HepG2 (cell line): ENCODE measurements around the gene ZDHHC16. TPM values are rescaled to one million over a fixed set of nuclear protein-coding genes. Genes with fewer than 3 reads are reported as not detected.
A peak's percentile ranks its signal among the peaks of the same experiment; 100 is the strongest.

Source experiments
- DNMT3B ChIP-seq: conservative IDR thresholded peaks from 2 replicates; pipeline ENCODE4 v1.6.1; 2016; ENCODE audit warnings: missing biosample characterization, control low read depth
- HMG20B ChIP-seq: conservative IDR thresholded peaks from 2 replicates; pipeline ENCODE4 v1.6.1; 2016; ENCODE audit warnings: missing genetic modification reagents, missing compliant biosample characterization
- KDM4B ChIP-seq: sonication (generic); formaldehyde crosslinking; IDR thresholded peaks from 2 replicates; pipeline ENCODE4 v1.4.0; 2020; ENCODE audit warnings: missing genetic modification reagents
- MXI1 ChIP-seq: IDR thresholded peaks from 3 replicates; pipeline ENCODE4 v1.6.1; 2012; ENCODE audit warnings: low read depth, low read length, inconsistent platforms, borderline replicate concordance
- PRPF4 ChIP-seq: fragments of 200-400 bp; formaldehyde crosslinking; IDR thresholded peaks from 2 replicates; pipeline ENCODE4 v1.6.1; 2016; ENCODE audit warnings: low read length, low read depth; ENCODE audit not compliant: poor library complexity, severe bottlenecking
- RAD51 ChIP-seq: fragments of 450-650 bp; IDR thresholded peaks from 2 replicates; pipeline ENCODE4 v1.6.1; 2016; ENCODE audit warnings: borderline replicate concordance
- RXRB ChIP-seq: IDR thresholded peaks from 2 replicates; pipeline ENCODE4 v1.6.1; 2016; ENCODE audit warnings: borderline replicate concordance, missing genetic modification reagents, missing compliant biosample characterization
- TCF7 ChIP-seq: sonication (generic); IDR thresholded peaks from 2 replicates; pipeline ENCODE4 v1.6.1; 2016; ENCODE audit warnings: antibody characterized with exemption, low read depth
- TEAD2 ChIP-seq: sonication (generic); formaldehyde crosslinking; IDR thresholded peaks from 2 replicates; pipeline ENCODE4 v1.9.0; 2021; ENCODE audit warnings: missing genetic modification reagents
- TOE1 ChIP-seq: sonication (generic); formaldehyde crosslinking; IDR thresholded peaks from 2 replicates; pipeline ENCODE4 v1.4.0; 2020; ENCODE audit warnings: mild to moderate bottlenecking, missing genetic modification reagents
- ZFP90 ChIP-seq: sonication (generic); formaldehyde crosslinking; IDR thresholded peaks from 2 replicates; pipeline ENCODE4 v1.8.0; 2022; ENCODE audit warnings: missing genetic modification reagents, mild to moderate bottlenecking, inconsistent platforms, borderline replicate concordance
- ZSCAN20 ChIP-seq: sonication (generic); formaldehyde crosslinking; IDR thresholded peaks from 2 replicates; pipeline ENCODE4 v1.4.0; 2020; ENCODE audit warnings: missing genetic modification reagents, mild to moderate bottlenecking, borderline replicate concordance
- polyA plus RNA-seq, 8 experiments: library from polyadenylated mRNA; depleted of rRNA in 3 of 8; stranded (reverse) in 7 of 8; unstranded in 1 of 8; fragments of >200 nt; fragmentation: Illumina TruSeq in 4 of 8; extraction: Trizol in 4 of 8; gene quantifications; 2 replicates each; pipeline versions ENCODE4 v1.2.1 to v1.2.3, GENCODE V29; 2011 to 2016; ENCODE audit warnings: low read depth in 4 of 8, missing spikeins in 1 of 8, mixed read lengths in 1 of 8; ENCODE audit not compliant: insufficient read depth in 1 of 8
- total RNA-seq, 5 experiments: library from RNA; depleted of rRNA; stranded (reverse); fragments of >200 nt; fragmentation: Illumina TruSeq; extraction: Trizol; gene quantifications; 2 replicates each; pipeline ENCODE4 v1.2.3, GENCODE V29; 2016; ENCODE audit warnings: low read depth in 1 of 5
- TF ChIP-seq, protein P1 (sequence below): sonication (generic); formaldehyde crosslinking; IDR thresholded peaks from 2 replicates; pipeline ENCODE4 v1.4.0; 2020; ENCODE audit warnings: missing genetic modification reagents
- TF ChIP-seq, protein P2 (sequence below): IDR thresholded peaks from 2 replicates; pipeline ENCODE4 v1.6.1; 2016; ENCODE audit warnings: low read depth, borderline replicate concordance
- TF ChIP-seq, protein P3 (sequence below): sonication (generic); formaldehyde crosslinking; IDR thresholded peaks from 2 replicates; pipeline ENCODE4 v1.8.0; 2022; ENCODE audit warnings: mild to moderate bottlenecking, missing genetic modification reagents; ENCODE audit not compliant: insufficient replicate concordance
- TF ChIP-seq, protein P4 (sequence below): sonication (generic); formaldehyde crosslinking; IDR thresholded peaks from 2 replicates; pipeline ENCODE4 v1.8.0; 2022; ENCODE audit warnings: mild to moderate bottlenecking, missing genetic modification reagents, borderline replicate concordance
- TF ChIP-seq, protein P5 (sequence below): sonication (generic); formaldehyde crosslinking; IDR thresholded peaks from 2 replicates; pipeline ENCODE4 v1.5.0; 2020; ENCODE audit warnings: missing genetic modification reagents
- TF ChIP-seq, protein P6 (sequence below): sonication (generic); formaldehyde crosslinking; IDR thresholded peaks from 2 replicates; pipeline ENCODE4 v1.8.0; 2022; ENCODE audit warnings: mild to moderate bottlenecking, missing genetic modification reagents

ZDHHC16 gene
- total and polyA plus RNA-seq, 2 of the 13 experiments (the other 11 are each of a cell fraction or from before 2014, with no cell fraction given) = 40.8 to 41.8 TPM

DNA sequence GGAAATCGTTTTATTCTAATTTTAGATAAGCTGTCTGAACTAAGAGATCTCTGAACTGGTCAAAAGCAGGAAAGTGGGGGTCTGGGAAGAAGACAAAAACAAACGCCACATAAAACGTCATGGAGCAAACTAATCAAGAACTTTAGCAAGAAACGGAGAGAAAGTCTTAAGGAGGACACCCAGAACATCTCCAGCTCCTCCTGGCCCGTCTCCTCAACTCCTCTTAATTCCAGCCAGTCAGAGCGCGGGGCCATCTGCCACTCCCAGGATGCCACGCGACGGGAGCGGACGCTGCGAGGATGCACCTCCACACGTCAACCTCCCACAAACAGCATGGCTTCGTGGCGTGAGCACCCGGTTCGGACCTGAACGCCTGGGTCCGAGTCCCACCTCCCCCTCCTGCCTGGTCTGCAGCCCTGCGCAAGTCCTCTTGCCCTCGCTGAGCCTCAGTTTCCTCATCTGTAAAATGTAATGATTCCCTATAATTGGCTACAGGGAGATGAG, 51.6 kb downstream of the ZDHHC16 start (continued):
- TF ChIP-seq, protein P1, sequence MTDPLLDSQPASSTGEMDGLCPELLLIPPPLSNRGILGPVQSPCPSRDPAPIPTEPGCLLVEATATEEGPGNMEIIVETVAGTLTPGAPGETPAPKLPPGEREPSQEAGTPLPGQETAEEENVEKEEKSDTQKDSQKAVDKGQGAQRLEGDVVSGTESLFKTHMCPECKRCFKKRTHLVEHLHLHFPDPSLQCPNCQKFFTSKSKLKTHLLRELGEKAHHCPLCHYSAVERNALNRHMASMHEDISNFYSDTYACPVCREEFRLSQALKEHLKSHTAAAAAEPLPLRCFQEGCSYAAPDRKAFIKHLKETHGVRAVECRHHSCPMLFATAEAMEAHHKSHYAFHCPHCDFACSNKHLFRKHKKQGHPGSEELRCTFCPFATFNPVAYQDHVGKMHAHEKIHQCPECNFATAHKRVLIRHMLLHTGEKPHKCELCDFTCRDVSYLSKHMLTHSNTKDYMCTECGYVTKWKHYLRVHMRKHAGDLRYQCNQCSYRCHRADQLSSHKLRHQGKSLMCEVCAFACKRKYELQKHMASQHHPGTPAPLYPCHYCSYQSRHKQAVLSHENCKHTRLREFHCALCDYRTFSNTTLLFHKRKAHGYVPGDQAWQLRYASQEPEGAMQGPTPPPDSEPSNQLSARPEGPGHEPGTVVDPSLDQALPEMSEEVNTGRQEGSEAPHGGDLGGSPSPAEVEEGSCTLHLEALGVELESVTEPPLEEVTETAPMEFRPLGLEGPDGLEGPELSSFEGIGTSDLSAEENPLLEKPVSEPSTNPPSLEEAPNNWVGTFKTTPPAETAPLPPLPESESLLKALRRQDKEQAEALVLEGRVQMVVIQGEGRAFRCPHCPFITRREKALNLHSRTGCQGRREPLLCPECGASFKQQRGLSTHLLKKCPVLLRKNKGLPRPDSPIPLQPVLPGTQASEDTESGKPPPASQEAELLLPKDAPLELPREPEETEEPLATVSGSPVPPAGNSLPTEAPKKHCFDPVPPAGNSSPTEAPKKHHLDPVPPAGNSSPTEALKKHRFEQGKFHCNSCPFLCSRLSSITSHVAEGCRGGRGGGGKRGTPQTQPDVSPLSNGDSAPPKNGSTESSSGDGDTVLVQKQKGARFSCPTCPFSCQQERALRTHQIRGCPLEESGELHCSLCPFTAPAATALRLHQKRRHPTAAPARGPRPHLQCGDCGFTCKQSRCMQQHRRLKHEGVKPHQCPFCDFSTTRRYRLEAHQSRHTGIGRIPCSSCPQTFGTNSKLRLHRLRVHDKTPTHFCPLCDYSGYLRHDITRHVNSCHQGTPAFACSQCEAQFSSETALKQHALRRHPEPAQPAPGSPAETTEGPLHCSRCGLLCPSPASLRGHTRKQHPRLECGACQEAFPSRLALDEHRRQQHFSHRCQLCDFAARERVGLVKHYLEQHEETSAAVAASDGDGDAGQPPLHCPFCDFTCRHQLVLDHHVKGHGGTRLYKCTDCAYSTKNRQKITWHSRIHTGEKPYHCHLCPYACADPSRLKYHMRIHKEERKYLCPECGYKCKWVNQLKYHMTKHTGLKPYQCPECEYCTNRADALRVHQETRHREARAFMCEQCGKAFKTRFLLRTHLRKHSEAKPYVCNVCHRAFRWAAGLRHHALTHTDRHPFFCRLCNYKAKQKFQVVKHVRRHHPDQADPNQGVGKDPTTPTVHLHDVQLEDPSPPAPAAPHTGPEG (CRISPR knock-in tag) = no peak
- TF ChIP-seq ZFP90 (no peak), RAD51 (no peak), MXI1 (peak; percentile 84; the same call in 1 of the 3 replicates), DNMT3B (CRISPR knock-in tag) (no peak), RXRB (CRISPR knock-in tag) (no peak), KDM4B (CRISPR knock-in tag) (no peak), TEAD2 (CRISPR knock-in tag) (no peak), ZSCAN20 (no peak), HMG20B (CRISPR knock-in tag) (0 out of 2 replicates have a peak, but pooled peaks have one; percentile 5), TCF7 (no peak), PRPF4 (no peak), TOE1 (CRISPR knock-in tag) (no peak)
- TF ChIP-seq, protein P2, sequence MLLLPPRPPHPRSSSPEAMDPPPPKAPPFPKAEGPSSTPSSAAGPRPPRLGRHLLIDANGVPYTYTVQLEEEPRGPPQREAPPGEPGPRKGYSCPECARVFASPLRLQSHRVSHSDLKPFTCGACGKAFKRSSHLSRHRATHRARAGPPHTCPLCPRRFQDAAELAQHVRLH (CRISPR knock-in tag) = no peak
- TF ChIP-seq, protein P3, sequence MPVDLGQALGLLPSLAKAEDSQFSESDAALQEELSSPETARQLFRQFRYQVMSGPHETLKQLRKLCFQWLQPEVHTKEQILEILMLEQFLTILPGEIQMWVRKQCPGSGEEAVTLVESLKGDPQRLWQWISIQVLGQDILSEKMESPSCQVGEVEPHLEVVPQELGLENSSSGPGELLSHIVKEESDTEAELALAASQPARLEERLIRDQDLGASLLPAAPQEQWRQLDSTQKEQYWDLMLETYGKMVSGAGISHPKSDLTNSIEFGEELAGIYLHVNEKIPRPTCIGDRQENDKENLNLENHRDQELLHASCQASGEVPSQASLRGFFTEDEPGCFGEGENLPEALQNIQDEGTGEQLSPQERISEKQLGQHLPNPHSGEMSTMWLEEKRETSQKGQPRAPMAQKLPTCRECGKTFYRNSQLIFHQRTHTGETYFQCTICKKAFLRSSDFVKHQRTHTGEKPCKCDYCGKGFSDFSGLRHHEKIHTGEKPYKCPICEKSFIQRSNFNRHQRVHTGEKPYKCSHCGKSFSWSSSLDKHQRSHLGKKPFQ (CRISPR knock-in tag) = no peak
- TF ChIP-seq, protein P4, sequence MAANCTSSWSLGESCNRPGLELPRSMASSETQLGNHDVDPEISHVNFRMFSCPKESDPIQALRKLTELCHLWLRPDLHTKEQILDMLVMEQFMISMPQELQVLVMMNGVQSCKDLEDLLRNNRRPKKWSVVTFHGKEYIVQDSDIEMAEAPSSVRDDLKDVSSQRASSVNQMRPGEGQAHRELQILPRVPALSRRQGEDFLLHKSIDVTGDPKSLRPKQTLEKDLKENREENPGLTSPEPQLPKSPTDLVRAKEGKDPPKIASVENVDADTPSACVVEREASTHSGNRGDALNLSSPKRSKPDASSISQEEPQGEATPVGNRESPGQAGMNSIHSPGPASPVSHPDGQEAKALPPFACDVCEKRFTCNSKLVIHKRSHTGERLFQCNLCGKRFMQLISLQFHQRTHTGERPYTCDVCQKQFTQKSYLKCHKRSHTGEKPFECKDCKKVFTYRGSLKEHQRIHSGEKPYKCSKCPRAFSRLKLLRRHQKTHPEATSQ (CRISPR knock-in tag) = no peak
- TF ChIP-seq, protein P5, sequence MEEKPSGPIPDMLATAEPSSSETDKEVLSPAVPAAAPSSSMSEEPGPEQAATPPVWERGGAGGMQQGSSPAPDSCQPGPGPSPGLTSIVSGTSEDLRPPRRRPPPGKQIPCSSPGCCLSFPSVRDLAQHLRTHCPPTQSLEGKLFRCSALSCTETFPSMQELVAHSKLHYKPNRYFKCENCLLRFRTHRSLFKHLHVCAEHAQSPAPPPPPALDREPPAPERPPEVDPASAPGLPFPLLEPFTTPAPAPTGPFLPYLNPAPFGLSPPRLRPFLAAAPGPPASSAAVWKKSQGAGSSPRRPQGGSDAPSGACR (CRISPR knock-in tag) = peak; percentile 59; the same call in 1 of the 2 replicates
- TF ChIP-seq, protein P6, sequence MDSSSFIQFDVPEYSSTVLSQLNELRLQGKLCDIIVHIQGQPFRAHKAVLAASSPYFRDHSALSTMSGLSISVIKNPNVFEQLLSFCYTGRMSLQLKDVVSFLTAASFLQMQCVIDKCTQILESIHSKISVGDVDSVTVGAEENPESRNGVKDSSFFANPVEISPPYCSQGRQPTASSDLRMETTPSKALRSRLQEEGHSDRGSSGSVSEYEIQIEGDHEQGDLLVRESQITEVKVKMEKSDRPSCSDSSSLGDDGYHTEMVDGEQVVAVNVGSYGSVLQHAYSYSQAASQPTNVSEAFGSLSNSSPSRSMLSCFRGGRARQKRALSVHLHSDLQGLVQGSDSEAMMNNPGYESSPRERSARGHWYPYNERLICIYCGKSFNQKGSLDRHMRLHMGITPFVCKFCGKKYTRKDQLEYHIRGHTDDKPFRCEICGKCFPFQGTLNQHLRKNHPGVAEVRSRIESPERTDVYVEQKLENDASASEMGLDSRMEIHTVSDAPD (CRISPR knock-in tag) = 0 out of 2 replicates have a peak, but pooled peaks have one; percentile 53
